KMS-11 (cell line): ENCODE data around the gene F8A2.
"Not testable (repeated sequence)": the region's sequence is repeated elsewhere in the genome, so short reads cannot be mapped to it uniquely, and the experiment has no call there.

Experiments used
- H2AFZ ChIP-seq: fragments of 200-600 bp; sonication (generic); 2 replicates; pipeline ENCODE4 v1.6.1; 2016; ENCODE audit warnings: antibody characterized with exemption, mixed run types, low read depth
- H3K27ac ChIP-seq: fragments of 200-600 bp; sonication (generic); 2 replicates; pipeline ENCODE4 v1.6.1; 2016; ENCODE audit warnings: mild to moderate bottlenecking, mixed run types
- H3K27me3 ChIP-seq: fragments of 200-600 bp; sonication (generic); 2 replicates; pipeline ENCODE4 v1.6.1; 2017; ENCODE audit warnings: mild to moderate bottlenecking, low read depth, mixed run types, moderate library complexity; ENCODE audit not compliant: insufficient read depth
- H3K36me3 ChIP-seq: fragments of 200-600 bp; sonication (generic); 2 replicates; pipeline ENCODE4 v1.6.1; 2017; ENCODE audit warnings: mild to moderate bottlenecking, mixed run types; ENCODE audit not compliant: insufficient read depth
- H3K4me1 ChIP-seq: fragments of 200-600 bp; sonication (generic); 2 replicates; pipeline ENCODE4 v1.6.1; 2016; ENCODE audit warnings: mild to moderate bottlenecking, low read depth, mixed run types; ENCODE audit not compliant: poor library complexity, severe bottlenecking
- H3K4me2 ChIP-seq: fragments of 200-600 bp; sonication (generic); 2 replicates; pipeline ENCODE4 v1.7.0; 2016; ENCODE audit warnings: mild to moderate bottlenecking, mixed run types
- H3K4me3 ChIP-seq: fragments of 200-600 bp; sonication (generic); IDR thresholded peaks from 2 replicates; pipeline ENCODE4 v1.6.1; 2017; ENCODE audit warnings: low read depth, low read length, mixed read lengths; ENCODE audit not compliant: insufficient read depth
- H3K79me2 ChIP-seq: fragments of 200-600 bp; sonication (generic); 2 replicates; pipeline ENCODE4 v1.6.1; 2016; ENCODE audit warnings: low read depth, mixed run types; ENCODE audit not compliant: insufficient read depth
- H3K9ac ChIP-seq: fragments of 200-600 bp; sonication (generic); 2 replicates; pipeline ENCODE4 v1.6.1; 2016; ENCODE audit warnings: mild to moderate bottlenecking, mixed run types
- H4K20me1 ChIP-seq: fragments of 200-600 bp; sonication (generic); 2 replicates; pipeline ENCODE4 v1.6.1; 2016; ENCODE audit warnings: mild to moderate bottlenecking, mixed run types; ENCODE audit not compliant: insufficient read depth
- CTCF ChIP-seq: fragments of 200-600 bp; sonication (generic); conservative IDR thresholded peaks from 2 replicates; pipeline ENCODE4 v1.6.1; 2017; ENCODE audit warnings: low read depth, mild to moderate bottlenecking, antibody characterized with exemption, low read length, moderate library complexity, mixed read lengths

Gene F8A2

DNA sequence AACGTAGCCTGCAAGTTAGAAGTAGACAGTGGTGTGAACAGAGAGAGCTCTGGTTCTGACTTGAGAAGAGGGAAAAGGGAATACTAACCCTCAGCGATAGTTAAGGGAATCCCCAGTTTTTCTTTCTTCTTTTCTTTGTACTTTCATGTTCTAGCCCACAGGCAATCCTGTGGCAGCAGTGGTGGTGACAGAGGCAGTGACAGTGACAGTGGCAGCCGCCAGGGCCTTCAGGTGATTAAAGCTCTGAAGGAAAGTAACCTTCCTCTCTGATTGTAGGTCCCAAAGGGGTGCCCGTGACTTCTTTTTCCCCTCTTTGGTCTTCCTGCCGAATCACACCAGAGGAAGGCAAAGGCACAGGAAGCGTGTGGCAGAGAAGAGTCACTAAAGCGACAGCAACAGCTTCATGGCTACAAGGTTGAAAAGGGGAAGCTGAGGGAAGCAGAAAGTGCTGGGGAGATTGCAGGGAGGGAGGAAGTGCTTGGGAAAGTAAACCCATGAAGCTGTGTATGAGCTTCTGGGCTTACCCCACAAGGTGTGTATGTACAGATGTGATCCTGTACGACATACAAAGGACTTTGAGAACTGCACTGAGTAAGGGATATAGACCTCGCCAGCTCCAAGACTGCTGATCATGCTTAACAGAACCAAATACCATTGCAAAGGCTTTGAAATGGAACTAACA lies 8.0 kb upstream of the F8A2 start:
- not testable (repeated sequence) for H3K4me2 ChIP-seq, H3K4me3 ChIP-seq, H3K27me3 ChIP-seq, H3K9ac ChIP-seq, H3K4me1 ChIP-seq, H4K20me1 ChIP-seq, H2AFZ ChIP-seq, H3K79me2 ChIP-seq, H3K27ac ChIP-seq, H3K36me3 ChIP-seq

DNA sequence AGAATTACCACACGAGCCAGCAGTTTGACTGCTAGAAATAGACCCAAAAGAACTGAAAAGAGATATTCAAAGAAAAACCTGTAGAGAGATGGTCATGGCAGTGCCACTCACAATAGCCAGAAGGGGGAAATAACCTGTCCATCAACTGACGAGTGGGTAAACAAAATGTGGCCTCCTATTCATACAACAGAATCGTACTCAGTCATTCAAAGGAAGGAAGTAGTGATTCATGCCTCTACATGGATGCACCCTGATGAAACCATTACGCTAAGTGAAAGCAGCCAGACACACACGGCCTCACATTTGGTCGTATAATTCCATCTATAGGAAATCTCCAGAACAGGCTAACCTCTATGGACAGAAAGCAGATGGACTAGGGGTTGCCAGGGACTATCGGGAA lies 2.1 kb upstream of the F8A2 start:
- H3K79me2 ChIP-seq, H3K4me2 ChIP-seq, H3K27me3 ChIP-seq, H3K36me3 ChIP-seq, H2AFZ ChIP-seq, H3K4me1 ChIP-seq, H3K9ac ChIP-seq, H3K4me3 ChIP-seq, H3K27ac ChIP-seq, H4K20me1 ChIP-seq: not testable (repeated sequence)

GRCh38 chrX:155382529-155382967 lies 653 bp downstream of the F8A2 start:
- not testable (repeated sequence) for H4K20me1 ChIP-seq, H3K4me2 ChIP-seq, H3K79me2 ChIP-seq, H2AFZ ChIP-seq, H3K4me1 ChIP-seq, H3K9ac ChIP-seq, H3K27me3 ChIP-seq, H3K27ac ChIP-seq, H3K36me3 ChIP-seq, H3K4me3 ChIP-seq

GRCh38 chrX:155389634-155390033 lies 7.7 kb downstream of the F8A2 start:
- Histone ChIP-seq H3K36me3 (no peaks in the 10 kb centered on the region), H3K79me2 (no peaks in the 10 kb centered on the region), H3K4me3 (no peak overlapping the region), H3K27me3 (no peaks in the 10 kb centered on the region), H3K27ac (no peak overlapping the region), H3K9ac (no peak overlapping the region), H2AFZ (no peak overlapping the region), H3K4me1 (no peaks in the 10 kb centered on the region), H3K4me2 (no peak overlapping the region), H4K20me1 (no peaks in the 10 kb centered on the region)
- no peak for TF ChIP-seq CTCF

DNA sequence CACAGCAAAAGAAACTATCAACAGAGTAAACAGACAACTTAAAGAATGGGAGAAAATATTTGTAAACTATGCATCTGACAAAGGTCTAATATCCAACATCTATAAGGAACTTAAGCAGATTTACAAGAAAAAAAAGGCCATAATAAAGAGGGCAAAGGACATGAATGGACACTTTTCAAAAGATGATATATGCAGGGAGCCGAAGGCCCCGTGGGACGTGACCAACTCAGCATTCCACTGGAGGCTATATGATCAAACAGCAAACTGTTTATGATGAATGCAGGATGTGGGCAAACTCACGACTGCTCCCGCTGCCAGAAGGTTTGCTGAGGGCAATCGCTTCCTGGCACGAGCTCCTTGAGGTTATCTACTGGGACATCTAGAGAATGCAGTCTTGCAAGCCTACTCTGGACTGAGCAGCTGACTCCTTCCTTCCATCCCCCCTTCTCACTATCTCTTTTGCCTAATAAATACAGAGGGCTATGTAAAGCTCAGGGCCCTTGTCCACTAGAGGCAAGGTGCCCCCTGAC lies 12.9 kb downstream of the F8A2 start:
- not testable (repeated sequence) for H3K4me2 ChIP-seq, H2AFZ ChIP-seq, H3K4me1 ChIP-seq, H4K20me1 ChIP-seq, H3K27me3 ChIP-seq, H3K36me3 ChIP-seq, H3K79me2 ChIP-seq, H3K9ac ChIP-seq, H3K27ac ChIP-seq, H3K4me3 ChIP-seq

DNA sequence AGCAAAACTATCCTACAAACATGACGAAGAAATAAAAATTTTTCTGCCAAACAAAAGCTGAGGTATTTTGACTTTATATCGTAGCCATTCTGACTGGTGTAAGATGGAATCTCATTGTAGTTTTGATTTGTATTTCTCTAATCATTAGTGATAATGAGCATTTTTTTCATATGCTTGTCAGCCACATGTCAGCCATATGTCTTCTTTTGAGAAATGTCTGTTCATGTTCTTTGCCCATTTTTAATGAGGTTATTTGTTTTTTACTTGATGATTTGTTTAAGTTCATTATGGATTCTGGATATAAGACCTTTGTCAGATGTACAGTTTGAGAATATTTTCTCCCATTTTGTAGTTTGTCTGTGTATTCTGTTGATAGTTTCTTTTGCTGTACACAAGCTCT lies 24.5 kb downstream of the F8A2 start:
- no peaks in the 10 kb centered on the region for H3K36me3 ChIP-seq
- H3K4me3 ChIP-seq = no peak overlapping the region
- no peaks in the 10 kb centered on the region for H3K27me3 ChIP-seq
- no peak overlapping the region for H2AFZ ChIP-seq
- no peak overlapping the region for H3K4me2 ChIP-seq
- no peaks in the 10 kb centered on the region for H3K4me1 ChIP-seq
- H3K9ac ChIP-seq = no peak overlapping the region
- TF ChIP-seq CTCF = no peak
- no peaks in the 10 kb centered on the region for H3K79me2 ChIP-seq
- no peak overlapping the region for H3K27ac ChIP-seq
- no peaks in the 10 kb centered on the region for H4K20me1 ChIP-seq
